ENCODE results near the gene TMEM235. TPM values are rescaled to one million over a fixed set of nuclear protein-coding genes. Genes with fewer than 3 reads are reported as not detected.

The TMEM235 gene
- total and polyA plus RNA-seq, 2 donors (not counting 3 experiments of a cell fraction or from before 2014, with no cell fraction given), result 0.04 to 0.38 TPM

DNA sequence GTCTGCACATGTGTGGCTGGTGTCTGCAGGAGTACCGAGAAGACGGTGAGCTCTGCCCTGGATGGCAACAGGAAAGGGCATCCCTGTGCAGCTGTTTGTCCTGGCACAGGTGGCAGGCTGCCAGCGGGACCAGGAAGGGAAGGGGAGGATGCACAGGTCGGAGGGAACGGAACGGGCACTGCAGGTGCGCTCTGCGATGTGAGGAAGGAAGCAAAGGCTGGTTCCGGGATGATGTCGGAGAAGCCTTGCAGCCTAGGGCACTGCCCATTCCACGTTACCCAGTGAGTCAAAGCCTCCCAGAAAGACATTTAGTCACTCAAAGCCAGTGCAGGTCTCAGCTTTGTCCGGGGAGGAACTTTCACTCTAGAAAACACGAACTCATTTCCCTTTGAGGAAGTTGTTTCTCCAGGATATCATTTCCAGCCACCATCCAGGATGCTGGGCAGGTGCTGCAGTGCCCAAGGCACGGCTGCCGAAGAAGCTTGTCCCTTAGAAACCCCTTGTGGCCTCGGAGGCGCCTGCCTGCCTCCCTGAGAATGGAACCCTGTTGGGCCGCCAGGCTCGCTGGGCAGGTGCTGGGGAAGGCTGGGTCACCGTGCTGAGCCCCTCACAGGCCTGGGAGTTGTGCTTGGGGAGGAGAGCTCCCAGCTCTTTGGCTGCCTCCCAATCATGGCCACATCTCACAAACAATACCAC, 4.5 kb upstream of the TMEM235 start:
- ChIA-PET CTCF (interaction anchor here (0.9 to 5.6 kb wide), 3 partner anchors 24 to 142 kb away, joined by 3 to 39 read pairs (median 3); no protein-coding TSS in a partner anchor), POLR2A (no interaction called here)
- Histone ChIP-seq H3K4me2 (ENCODE audit: insufficient read depth, low read length) (peak overlapping the region; percentile 13), H3K4me1 (ENCODE audit: control insufficient read depth, extremely low read depth, insufficient read depth, low read length) (peaks cover 31% of the 10 kb centered on the region), H2AFZ (ENCODE audit: low read depth, low read length) (peak overlapping the region; percentile 32), H3K27ac (ENCODE audit: insufficient read depth, low read depth, low read length) (no peak overlapping the region), H3K36me3 (ENCODE audit: control insufficient read depth in 2 of 2, extremely low read depth in 1 of 2, insufficient read depth in 2 of 2, low read length in 2 of 2) (no peaks in the 10 kb centered on the region), H3K4me3 (replicated peaks in 1 of 3; ENCODE audit: insufficient read depth in 1 of 3, low read depth in 1 of 3, low read length in 3 of 3) (no peak overlapping the region), H4K20me1 (replicated peaks; ENCODE audit: control insufficient read depth, extremely low read depth, insufficient read depth, low read length) (no peaks in the 10 kb centered on the region), H3K9ac (replicated peaks; ENCODE audit: extremely low read depth, insufficient read depth, low read length) (no peak overlapping the region), H3K9me1 (replicated peaks; ENCODE audit: control insufficient read depth, extremely low read depth, insufficient read depth, low read length) (no peaks in the 10 kb centered on the region), H3K9me3 (replicated peaks; ENCODE audit: control insufficient read depth, insufficient read depth, low read length) (no peaks in the 10 kb centered on the region), H3K79me2 (ENCODE audit: control insufficient read depth, insufficient read depth, low read length) (no peaks in the 10 kb centered on the region), H3K27me3 (ENCODE audit: control insufficient read depth in 2 of 2, insufficient read depth in 2 of 2, low read length in 2 of 2) (peaks cover 13 to 19% of the 10 kb centered on the region in 2 experiments)
- peak; percentile 65 for DNase-seq (ENCODE audit: low read depth, low spot score)
- peak; percentile 91 for FAIRE-seq
- dilution Hi-C loops (cut with MboI; ENCODE audit: extremely low pct_ligation_motif_present, low sequenced_read_pairs) (no loop called here), intact Hi-C loops (cut with micrococcal nuclease) (no loop called here)
- no TSS peak for BruUV-seq (replicated peaks)
- TF ChIP-seq POLR2AphosphoS5 (IDR thresholded peaks at IDR 0.05; ENCODE audit: insufficient read depth, low read depth, low read length) (peak; percentile 15), MYC (IDR thresholded peaks at IDR 0.05; ENCODE audit: low read depth, low read length) (no peak), GATA2 (IDR thresholded peaks at IDR 0.05; ENCODE audit: insufficient read depth, insufficient read length, low read depth, low read length) (peak; percentile 35), EZH2 (IDR thresholded peaks at IDR 0.05; ENCODE audit: borderline replicate concordance, low read depth, low read length, severe bottlenecking) (no peak), FOS (IDR thresholded peaks at IDR 0.05; ENCODE audit: borderline replicate concordance, insufficient read depth, low read length) (peak; percentile 55), JUN (IDR thresholded peaks at IDR 0.05; ENCODE audit: borderline replicate concordance, insufficient read depth, insufficient read length, low read depth) (no peak), POLR2A (IDR thresholded peaks at IDR 0.05; ENCODE audit: low read depth, low read length) (no peak)
- TF ChIP-seq, protein P1, sequence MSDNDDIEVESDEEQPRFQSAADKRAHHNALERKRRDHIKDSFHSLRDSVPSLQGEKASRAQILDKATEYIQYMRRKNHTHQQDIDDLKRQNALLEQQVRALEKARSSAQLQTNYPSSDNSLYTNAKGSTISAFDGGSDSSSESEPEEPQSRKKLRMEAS (IDR thresholded peaks at IDR 0.05; ENCODE audit: insufficient read depth, insufficient read length), result peak; percentile 7
- TF ChIP-seq, protein P2, sequence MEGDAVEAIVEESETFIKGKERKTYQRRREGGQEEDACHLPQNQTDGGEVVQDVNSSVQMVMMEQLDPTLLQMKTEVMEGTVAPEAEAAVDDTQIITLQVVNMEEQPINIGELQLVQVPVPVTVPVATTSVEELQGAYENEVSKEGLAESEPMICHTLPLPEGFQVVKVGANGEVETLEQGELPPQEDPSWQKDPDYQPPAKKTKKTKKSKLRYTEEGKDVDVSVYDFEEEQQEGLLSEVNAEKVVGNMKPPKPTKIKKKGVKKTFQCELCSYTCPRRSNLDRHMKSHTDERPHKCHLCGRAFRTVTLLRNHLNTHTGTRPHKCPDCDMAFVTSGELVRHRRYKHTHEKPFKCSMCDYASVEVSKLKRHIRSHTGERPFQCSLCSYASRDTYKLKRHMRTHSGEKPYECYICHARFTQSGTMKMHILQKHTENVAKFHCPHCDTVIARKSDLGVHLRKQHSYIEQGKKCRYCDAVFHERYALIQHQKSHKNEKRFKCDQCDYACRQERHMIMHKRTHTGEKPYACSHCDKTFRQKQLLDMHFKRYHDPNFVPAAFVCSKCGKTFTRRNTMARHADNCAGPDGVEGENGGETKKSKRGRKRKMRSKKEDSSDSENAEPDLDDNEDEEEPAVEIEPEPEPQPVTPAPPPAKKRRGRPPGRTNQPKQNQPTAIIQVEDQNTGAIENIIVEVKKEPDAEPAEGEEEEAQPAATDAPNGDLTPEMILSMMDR (IDR thresholded peaks at IDR 0.05; ENCODE audit: extremely low read depth in 1 of 2, insufficient read depth in 1 of 2, low read depth in 1 of 2, low read length in 2 of 2), result no peak
